Measurements from ENCODE around the gene BCAS2. TPM values are rescaled to one million over a fixed set of nuclear protein-coding genes. Genes with fewer than 3 reads are reported as not detected.

BCAS2 gene
- total and polyA plus RNA-seq, 12 donors, result 9.6 to 52.6 (median 35.9) TPM

- intact Hi-C loops (cut with DNase I), result no loop called here
- Histone ChIP-seq H3K4me3 (no peak overlapping the region), H3K36me3 (no peaks in the 10 kb centered on the region), H3K27me3 (no peaks in the 10 kb centered on the region), H3K9me3 (no peaks in the 10 kb centered on the region), H3K27ac (no peak overlapping the region), H3K4me1 (no peaks in the 10 kb centered on the region)
- WGBS, 2 donors, result 65 to 67% methylated on average over 1 of the region's 1 CpG
- ATAC-seq (no peak), DNase-seq (no peak)
- TF ChIP-seq CTCF (IDR thresholded peaks at IDR 0.05), result no peak
Measured at GRCh38 chr1:114535401-114535800, 46.0 kb downstream of the BCAS2 start.

- no peaks in the 10 kb centered on the region for H3K9me3 ChIP-seq
- WGBS, 2 donors, result 0 to 100% methylated on average over 1 of the region's 1 CpG
- no peak overlapping the region for H3K4me3 ChIP-seq
- intact Hi-C loops (cut with DNase I), result no loop called here
- DNase-seq, result no peak
- H3K4me1 ChIP-seq, result no peaks in the 10 kb centered on the region
- H3K36me3 ChIP-seq, result no peaks in the 10 kb centered on the region
- ATAC-seq, result no peak
- no peak overlapping the region for H3K27ac ChIP-seq
- no peaks in the 10 kb centered on the region for H3K27me3 ChIP-seq
- TF ChIP-seq CTCF (IDR thresholded peaks at IDR 0.05), result no peak
Measured at GRCh38 chr1:114531094-114531493, 50.3 kb downstream of the BCAS2 start.

GRCh38 chr1:114530224-114530623, 51.2 kb downstream of the BCAS2 start:
- WGBS, 2 donors, result 97% methylated on average over 2 of the region's 2 CpGs
- H3K27me3 ChIP-seq, result no peaks in the 10 kb centered on the region
- H3K27ac ChIP-seq, result no peak overlapping the region
- intact Hi-C loops (cut with DNase I), result no loop called here
- ATAC-seq, result no peak
- no peaks in the 10 kb centered on the region for H3K4me1 ChIP-seq
- no peaks in the 10 kb centered on the region for H3K9me3 ChIP-seq
- no peak for DNase-seq
- H3K4me3 ChIP-seq, result no peak overlapping the region
- no peaks in the 10 kb centered on the region for H3K36me3 ChIP-seq
- TF ChIP-seq CTCF (IDR thresholded peaks at IDR 0.05), result no peak

GRCh38 chr1:114524944-114525343, 56.5 kb downstream of the BCAS2 start:
- H3K9me3 ChIP-seq, result no peaks in the 10 kb centered on the region
- H3K36me3 ChIP-seq, result no peaks in the 10 kb centered on the region
- DNase-seq (no peak), ATAC-seq (no peak)
- H3K27ac ChIP-seq, result no peak overlapping the region
- TF ChIP-seq CTCF (IDR thresholded peaks at IDR 0.05), result no peak
- H3K27me3 ChIP-seq, result peaks cover 0 to 5% (median 0%) of the 10 kb centered on the region in 7 donors
- no peaks in the 10 kb centered on the region for H3K4me1 ChIP-seq
- intact Hi-C loops (cut with DNase I), result no loop called here
- no peak overlapping the region for H3K4me3 ChIP-seq

- ATAC-seq, result no peak
- intact Hi-C loops (cut with DNase I), result no loop called here
- H3K27me3 ChIP-seq, result peaks cover 0 to 5% (median 0%) of the 10 kb centered on the region in 7 donors
- H3K9me3 ChIP-seq, result no peaks in the 10 kb centered on the region
- 34 to 59% methylated on average over 2 of the region's 2 CpGs for WGBS, 2 donors
- H3K4me3 ChIP-seq, result no peak overlapping the region
- H3K36me3 ChIP-seq, result no peaks in the 10 kb centered on the region
- TF ChIP-seq CTCF (IDR thresholded peaks at IDR 0.05), result no peak
- no peaks in the 10 kb centered on the region for H3K4me1 ChIP-seq
- H3K27ac ChIP-seq, result no peak overlapping the region
- no peak for DNase-seq
Measured at GRCh38 chr1:114522264-114522575, 59.2 kb downstream of the BCAS2 start.

Measured in heart right ventricle (tissue), 16 donors.